ENCODE results near the gene MOB1A.

Gene MOB1A

DNA sequence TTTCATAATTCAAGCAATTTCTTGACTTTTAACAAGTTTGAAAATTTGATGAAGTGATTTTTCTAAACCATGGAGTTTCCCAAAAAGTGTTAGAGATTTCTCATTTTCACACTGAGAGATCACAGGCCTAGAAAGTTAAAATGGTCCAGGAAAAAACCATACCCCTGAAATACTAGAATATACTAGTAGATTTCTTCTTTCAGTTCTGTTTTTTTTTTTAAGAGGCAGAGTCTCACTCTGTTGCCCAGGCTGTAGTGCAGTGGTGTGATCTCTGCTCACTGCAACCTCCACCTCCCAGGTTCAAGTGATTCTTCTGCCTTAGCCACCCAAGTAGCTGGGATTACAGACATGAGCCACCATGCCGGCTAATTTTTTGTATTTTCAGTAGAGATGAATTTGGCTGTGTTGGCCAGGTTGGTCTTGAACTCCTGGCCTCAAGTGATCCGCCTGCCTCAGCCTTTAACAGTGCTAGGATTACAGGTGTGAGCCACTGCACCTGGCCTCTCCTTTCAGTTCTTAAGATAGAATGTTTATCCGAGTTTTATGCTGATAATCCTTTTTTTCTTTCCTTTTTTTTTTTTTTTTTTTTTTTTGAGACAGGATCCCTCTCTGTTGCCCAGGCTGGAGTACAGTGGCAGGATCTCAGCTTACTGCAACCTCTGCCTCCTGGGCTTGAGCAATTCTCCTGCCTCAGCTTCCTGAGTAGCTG is 34.2 kb upstream of the MOB1A start:
- no peak overlapping the region for H3K4me3 ChIP-seq (ENCODE audit: low read depth, low read length)
- DNase-seq (ENCODE audit: low read depth) = no peak
- TF ChIP-seq, protein P1, sequence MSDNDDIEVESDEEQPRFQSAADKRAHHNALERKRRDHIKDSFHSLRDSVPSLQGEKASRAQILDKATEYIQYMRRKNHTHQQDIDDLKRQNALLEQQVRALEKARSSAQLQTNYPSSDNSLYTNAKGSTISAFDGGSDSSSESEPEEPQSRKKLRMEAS (IDR thresholded peaks at IDR 0.05; ENCODE audit: low read depth, low read length) = no peak
- TF ChIP-seq MYC (IDR thresholded peaks at IDR 0.05; ENCODE audit: low read depth, low read length) = no peak
- no peak for TF ChIP-seq POLR2A (IDR thresholded peaks at IDR 0.05; ENCODE audit: extremely low read depth, insufficient read length)
- TF ChIP-seq, protein P2, sequence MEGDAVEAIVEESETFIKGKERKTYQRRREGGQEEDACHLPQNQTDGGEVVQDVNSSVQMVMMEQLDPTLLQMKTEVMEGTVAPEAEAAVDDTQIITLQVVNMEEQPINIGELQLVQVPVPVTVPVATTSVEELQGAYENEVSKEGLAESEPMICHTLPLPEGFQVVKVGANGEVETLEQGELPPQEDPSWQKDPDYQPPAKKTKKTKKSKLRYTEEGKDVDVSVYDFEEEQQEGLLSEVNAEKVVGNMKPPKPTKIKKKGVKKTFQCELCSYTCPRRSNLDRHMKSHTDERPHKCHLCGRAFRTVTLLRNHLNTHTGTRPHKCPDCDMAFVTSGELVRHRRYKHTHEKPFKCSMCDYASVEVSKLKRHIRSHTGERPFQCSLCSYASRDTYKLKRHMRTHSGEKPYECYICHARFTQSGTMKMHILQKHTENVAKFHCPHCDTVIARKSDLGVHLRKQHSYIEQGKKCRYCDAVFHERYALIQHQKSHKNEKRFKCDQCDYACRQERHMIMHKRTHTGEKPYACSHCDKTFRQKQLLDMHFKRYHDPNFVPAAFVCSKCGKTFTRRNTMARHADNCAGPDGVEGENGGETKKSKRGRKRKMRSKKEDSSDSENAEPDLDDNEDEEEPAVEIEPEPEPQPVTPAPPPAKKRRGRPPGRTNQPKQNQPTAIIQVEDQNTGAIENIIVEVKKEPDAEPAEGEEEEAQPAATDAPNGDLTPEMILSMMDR (IDR thresholded peaks at IDR 0.05; ENCODE audit: low read depth, low read length) = no peak

GRCh38 chr2:74206180-74206688 is 27.6 kb upstream of the MOB1A start:
- DNase-seq (ENCODE audit: low read depth) = peak; percentile 85
- TF ChIP-seq, protein P2 (IDR thresholded peaks at IDR 0.05; ENCODE audit: low read depth, low read length) = no peak
- TF ChIP-seq MYC (IDR thresholded peaks at IDR 0.05; ENCODE audit: low read depth, low read length) (no peak), POLR2A (IDR thresholded peaks at IDR 0.05; ENCODE audit: extremely low read depth, insufficient read length) (no peak)
- TF ChIP-seq, protein P1 (IDR thresholded peaks at IDR 0.05; ENCODE audit: low read depth, low read length) = no peak
- H3K4me3 ChIP-seq (ENCODE audit: low read depth, low read length) = peak overlapping the region; percentile 26

- no peak for TF ChIP-seq MYC (IDR thresholded peaks at IDR 0.05; ENCODE audit: low read depth, low read length)
- peak; percentile 59 for DNase-seq (ENCODE audit: low read depth)
Observed at GRCh38 chr2:74205596-74205995, 26.9 kb upstream of the MOB1A start.

DNA sequence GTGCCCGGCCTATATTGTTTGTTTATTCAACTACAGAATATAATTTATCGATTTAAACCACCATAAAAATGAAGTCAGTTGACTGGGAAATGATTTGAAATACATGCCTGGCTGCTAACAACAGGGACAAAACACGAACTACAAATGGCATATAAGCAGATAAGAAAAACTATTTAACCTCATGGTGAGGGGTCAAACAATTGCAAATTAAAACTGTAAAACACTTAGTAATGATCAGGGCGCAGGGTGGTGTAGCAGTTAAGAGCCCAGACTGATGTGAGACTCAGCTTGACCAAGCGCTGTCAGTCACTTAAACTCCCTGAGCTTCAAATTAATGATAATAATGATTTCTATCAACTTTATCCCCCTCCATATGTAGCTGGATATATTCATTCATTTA is 26.4 kb upstream of the MOB1A start:
- no peak overlapping the region for H3K4me3 ChIP-seq (ENCODE audit: low read depth, low read length)
- DNase-seq (ENCODE audit: low read depth) = no peak
- TF ChIP-seq, protein P1 (IDR thresholded peaks at IDR 0.05; ENCODE audit: low read depth, low read length) = no peak
- TF ChIP-seq, protein P2 (IDR thresholded peaks at IDR 0.05; ENCODE audit: low read depth, low read length) = no peak
- TF ChIP-seq POLR2A (IDR thresholded peaks at IDR 0.05; ENCODE audit: extremely low read depth, insufficient read length) = no peak
- no peak for TF ChIP-seq MYC (IDR thresholded peaks at IDR 0.05; ENCODE audit: low read depth, low read length)

More at GRCh38 chr2:74205596-74205995, 26.9 kb upstream of the MOB1A start:
- peak overlapping the region; percentile 26 for H3K4me3 ChIP-seq (ENCODE audit: low read depth, low read length)

DNA sequence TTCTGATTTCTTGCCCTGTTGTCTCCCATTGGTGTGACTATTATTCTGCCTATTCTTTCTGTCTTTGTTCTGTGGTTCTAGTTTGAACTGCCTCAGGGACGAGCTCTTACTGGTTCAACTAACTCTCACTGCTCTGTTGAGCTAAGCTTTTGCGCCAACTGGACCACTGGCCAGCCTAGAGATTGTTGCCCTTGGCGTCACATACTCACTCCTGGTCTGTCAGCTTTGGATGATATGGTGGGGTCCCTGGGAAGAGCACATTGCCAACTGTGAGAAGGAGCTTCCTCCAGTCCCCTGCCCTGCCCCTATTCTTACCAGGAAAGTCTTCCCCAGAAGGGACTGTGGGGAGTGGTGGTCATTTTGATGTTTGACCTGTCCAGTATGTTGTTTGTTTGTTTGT is 25.8 kb upstream of the MOB1A start:
- DNase-seq (ENCODE audit: low read depth) = no peak
- H3K4me3 ChIP-seq (ENCODE audit: low read depth, low read length) = peak overlapping the region; percentile 2
- TF ChIP-seq MYC (IDR thresholded peaks at IDR 0.05; ENCODE audit: low read depth, low read length) = no peak
- TF ChIP-seq, protein P1 (IDR thresholded peaks at IDR 0.05; ENCODE audit: low read depth, low read length) = no peak
- no peak for TF ChIP-seq POLR2A (IDR thresholded peaks at IDR 0.05; ENCODE audit: extremely low read depth, insufficient read length)
- TF ChIP-seq, protein P2 (IDR thresholded peaks at IDR 0.05; ENCODE audit: low read depth, low read length) = no peak

GRCh38 chr2:74201596-74201995 is 22.9 kb upstream of the MOB1A start:
- peak; percentile 31 for DNase-seq (ENCODE audit: low read depth)
- peak overlapping the region; percentile 97 for H3K4me3 ChIP-seq (ENCODE audit: low read depth, low read length)

More at GRCh38 chr2:74201596-74201995, 22.9 kb upstream of the MOB1A start:
- TF ChIP-seq POLR2A (IDR thresholded peaks at IDR 0.05; ENCODE audit: extremely low read depth, insufficient read length) (no peak), MYC (IDR thresholded peaks at IDR 0.05; ENCODE audit: low read depth, low read length) (no peak)
- TF ChIP-seq, protein P1 (IDR thresholded peaks at IDR 0.05; ENCODE audit: low read depth, low read length) = no peak
- TF ChIP-seq, protein P2 (IDR thresholded peaks at IDR 0.05; ENCODE audit: low read depth, low read length) = no peak
